Astrocyte (in vitro differentiated cells and primary cell): ENCODE data around the gene ZNF560.

Experiments used
- CTCF ChIP-seq: IDR thresholded peaks from 2 replicates; pipeline ENCODE4 v1.5.1; 2011; ENCODE audit warnings: low read depth, mild to moderate bottlenecking, inconsistent platforms, low read length, moderate library complexity; ENCODE audit not compliant: insufficient read depth
- EZH2 ChIP-seq: IDR thresholded peaks from 2 replicates; pipeline ENCODE4 v1.6.1; 2012; ENCODE audit warnings: mild to moderate bottlenecking, low read length, inconsistent platforms; ENCODE audit not compliant: insufficient read depth

GRCh38 chr19:9427941-9428340 lies 70.5 kb downstream of the ZNF560 start:
- no peak for TF ChIP-seq CTCF
- TF ChIP-seq EZH2: no peak
